Spleen (tissue), 11 donors: Measurements from ENCODE around the gene KMT2E. TPM values are rescaled to one million over a fixed set of nuclear protein-coding genes. Genes with fewer than 3 reads are reported as not detected.

Source experiments
- DNase-seq: peaks from one replicate; pipeline ENCODE4 v3.0.0-alpha.2; 2020
- H3K27ac ChIP-seq, 8 donors: fragments of 200-600 bp; sonication (generic) in 7 of 8; 1 replicate in 4 of 8; 2 replicates in 4 of 8; pipeline versions ENCODE4 v1.5.0 to v1.8.0; 2016 to 2021; ENCODE audit warnings: inconsistent platforms in 4 of 8, mild to moderate bottlenecking in 4 of 8, moderate library complexity in 1 of 8
- H3K27me3 ChIP-seq, 7 donors: fragments of 200-600 bp; sonication (generic) in 6 of 7; replicated peaks in 1 of 7; 1 replicate in 4 of 7; 2 replicates in 3 of 7; pipeline versions ENCODE4 v1.5.0 to v1.8.0; 2016 to 2021; ENCODE audit warnings: inconsistent platforms in 3 of 7, mild to moderate bottlenecking in 1 of 7
- H3K36me3 ChIP-seq, 6 donors: fragments of 200-600 bp; sonication (generic) in 5 of 6; 1 replicate in 4 of 6; 2 replicates in 2 of 6; pipeline versions ENCODE4 v1.5.0 to v1.8.0; 2016 to 2021; ENCODE audit warnings: inconsistent platforms in 2 of 6
- H3K4me1 ChIP-seq, 6 donors: fragments of 200-600 bp; sonication (generic) in 5 of 6; 1 replicate in 3 of 6; 2 replicates in 3 of 6; pipeline versions ENCODE4 v1.5.0 to v1.8.0; 2016 to 2021; ENCODE audit warnings: inconsistent platforms in 3 of 6
- H3K4me3 ChIP-seq, 8 donors: fragments of 200-600 bp; sonication (generic) in 7 of 8; 1 replicate in 4 of 8; 2 replicates in 4 of 8; pipeline versions ENCODE4 v1.5.0 to v1.8.0; 2016 to 2021; ENCODE audit warnings: inconsistent platforms in 4 of 8, mild to moderate bottlenecking in 4 of 8, moderate library complexity in 2 of 8
- H3K9me3 ChIP-seq, 8 donors: fragments of 200-600 bp; sonication (generic) in 7 of 8; 1 replicate in 4 of 8; 2 replicates in 4 of 8; pipeline versions ENCODE4 v1.5.0 to v1.8.0; 2016 to 2021; ENCODE audit warnings: inconsistent platforms in 4 of 8
- CTCF ChIP-seq, 11 experiments: fragments of 200-600 bp in 7 of 11; fragments of 450-650 bp in 4 of 11; sonication (generic) in 4 of 11; IDR thresholded peaks in 8 of 11; conservative IDR thresholded peaks in 3 of 11; 1 replicate in 7 of 11; 2 replicates in 4 of 11; pipeline versions ENCODE4 v1.4.0 to v1.8.0; 2016 to 2021; ENCODE audit warnings: antibody characterized with exemption in 11 of 11, inconsistent platforms in 4 of 11, mild to moderate bottlenecking in 1 of 11
- POLR2A ChIP-seq, 3 donors: fragments of 450-650 bp; IDR thresholded peaks; one replicate each; pipeline ENCODE4 v1.5.1; 2017; ENCODE audit warnings: antibody characterized with exemption in 3 of 3, mild to moderate bottlenecking in 1 of 3
- POLR2AphosphoS5 ChIP-seq, 3 donors: sonication (generic); formaldehyde crosslinking; IDR thresholded peaks; one replicate each; pipeline ENCODE4 v1.5.1; 2017; ENCODE audit warnings: antibody characterized with exemption in 3 of 3
- WGBS, 5 donors: extraction: QIAGEN DNeasy Blood & Tissue Kit in 3 of 5; methylation state at CpG; one replicate each; pipeline versions ENCODE4 v1.1.5 to v1.1.7; 2013 to 2018; 5-methylcytosine and 5-hydroxymethylcytosine counted together
- intact Hi-C: fragments of 100-400 bp; cut with DNase I; formaldehyde crosslinking; loops from one replicate; pipeline ENCODE4 v1.15.0; 2023; ENCODE audit warnings: low total_unique reads
- polyA plus RNA-seq, 3 donors: library from polyadenylated mRNA; stranded (reverse); fragments of 200-250 nt; gene quantifications; one replicate each; pipeline ENCODE4 v1.2.1, GENCODE V29; 2013
- total RNA-seq, 7 donors: library from RNA; depleted of rRNA in 3 of 7; stranded (reverse); fragments of >200 nt in 3 of 7; fragmentation: NEBNext Ultra II Directional in 4 of 7; extraction: Animal tissue kit (Norgen Biotek cat#: 25700) in 4 of 7; gene quantifications; one replicate each; pipeline versions ENCODE4 v1.1.0 to v1.2.1, GENCODE V29; 2016 to 2021
- donor health status: healthy with polysubstance abuse.
- donor health status: DM: no; HTN: no; CAD: no; lungs with moderate emphysema.
- donor health status: DM: no; HTN: no; CAD: no.
- donor health status: Bipolar disorder and iron deficiency.
- donor health status: healthy.
- donor health status: DM: no; HTN: no; CAD: no.
- donor health status: DM: yes; HTN: yes; CAD: no.

Gene KMT2E
- total and polyA plus RNA-seq, 10 donors, result 11.5 to 215 (median 137) TPM

- H3K27me3 ChIP-seq, result no peaks in the 10 kb centered on the region
- 68 to 82% (median 78%) methylated on average over 3 of the region's 3 CpGs for WGBS, 5 donors
- peaks cover 15 to 69% (median 35%) of the 10 kb centered on the region in 6 donors for H3K4me1 ChIP-seq
- no peaks in the 10 kb centered on the region for H3K36me3 ChIP-seq
- no peaks in the 10 kb centered on the region for H3K9me3 ChIP-seq
- H3K4me3 ChIP-seq, result no peak overlapping the region
- no peak for DNase-seq
- no peak for TF ChIP-seq POLR2AphosphoS5 (IDR thresholded peaks at IDR 0.05)
- no peak for TF ChIP-seq CTCF (IDR thresholded peaks at IDR 0.05 in 8 of 11, conservative IDR thresholded peaks at IDR 0.05 in 3 of 11)
- TF ChIP-seq POLR2A (IDR thresholded peaks at IDR 0.05), result no peak
- intact Hi-C loops, result no loop called here
- peak overlapping the region in 3 of 8 donors; percentile 37 to 42 (median 41) for H3K27ac ChIP-seq
These were observed 36.9 kb upstream of the KMT2E start for GRCh38 chr7:104976966-104977636.

GRCh38 chr7:104978460-104978859, 35.5 kb upstream of the KMT2E start:
- Histone ChIP-seq H3K9me3 (no peaks in the 10 kb centered on the region), H3K27ac (peak overlapping the region in 5 of 8 donors; percentile 37 to 50 (median 42)), H3K36me3 (no peaks in the 10 kb centered on the region), H3K27me3 (no peaks in the 10 kb centered on the region), H3K4me3 (no peak overlapping the region), H3K4me1 (peaks cover 27 to 73% (median 42%) of the 10 kb centered on the region in 6 donors)
- intact Hi-C loops, result no loop called here
- no peak for DNase-seq
- no peak for TF ChIP-seq POLR2AphosphoS5 (IDR thresholded peaks at IDR 0.05)
- TF ChIP-seq CTCF (IDR thresholded peaks at IDR 0.05 in 8 of 11, conservative IDR thresholded peaks at IDR 0.05 in 3 of 11), result no peak
- no peak for TF ChIP-seq POLR2A (IDR thresholded peaks at IDR 0.05)
- WGBS, 5 donors, result 50 to 79% (median 65%) methylated on average over 1 of the region's 1 CpG

GRCh38 chr7:104979167-104979841, 34.7 kb upstream of the KMT2E start:
- Histone ChIP-seq H3K4me3 (no peak overlapping the region), H3K4me1 (peaks cover 27 to 66% (median 36%) of the 10 kb centered on the region in 6 donors), H3K36me3 (no peaks in the 10 kb centered on the region), H3K27ac (peak overlapping the region in 5 of 8 donors; percentile 7 to 55 (median 42)), H3K9me3 (no peaks in the 10 kb centered on the region), H3K27me3 (no peaks in the 10 kb centered on the region)
- DNase-seq, result no peak
- intact Hi-C loops, result no loop called here
- TF ChIP-seq POLR2AphosphoS5 (IDR thresholded peaks at IDR 0.05) (no peak), POLR2A (IDR thresholded peaks at IDR 0.05) (no peak), CTCF (IDR thresholded peaks at IDR 0.05 in 8 of 11, conservative IDR thresholded peaks at IDR 0.05 in 3 of 11) (no peak)
- WGBS, 5 donors, result 64 to 74% (median 67%) methylated on average over 4 of the region's 4 CpGs

GRCh38 chr7:104980440-104980839, 33.6 kb upstream of the KMT2E start:
- TF ChIP-seq POLR2AphosphoS5 (IDR thresholded peaks at IDR 0.05) (no peak), POLR2A (IDR thresholded peaks at IDR 0.05) (no peak)
- Histone ChIP-seq H3K4me1 (peaks cover 38 to 64% (median 46%) of the 10 kb centered on the region in 6 donors), H3K36me3 (no peaks in the 10 kb centered on the region), H3K27me3 (no peaks in the 10 kb centered on the region), H3K9me3 (no peaks in the 10 kb centered on the region), H3K27ac (peak overlapping the region in 5 of 8 donors; percentile 4 to 98 (median 96)), H3K4me3 (no peak overlapping the region)
- no peak for DNase-seq
- 76 to 91% (median 87%) methylated on average over 5 of the region's 5 CpGs for WGBS, 5 donors
- intact Hi-C loops, result loop anchor here (5.0 kb wide), 1 partner anchor 37 kb away; no protein-coding TSS in a partner anchor
